Fibroblast of pulmonary artery (primary cell): ENCODE data around the gene TOB1.
A peak's percentile ranks its signal among the peaks of the same experiment; 100 is the strongest.

Experiments
- DNase-seq: peaks from one replicate; pipeline ENCODE4 v3.0.0-alpha.2; 2010; ENCODE audit warnings: low read depth
- H3K4me3 ChIP-seq: replicated peaks from 2 replicates; pipeline ENCODE4 v1.5.1; 2011; ENCODE audit warnings: low read depth, mild to moderate bottlenecking, control low read depth, low read length, moderate library complexity
- CTCF ChIP-seq: IDR thresholded peaks from 2 replicates; pipeline ENCODE4 v1.5.1; 2011; ENCODE audit warnings: mild to moderate bottlenecking, control low read depth, low read length, inconsistent platforms; ENCODE audit errors: missing control alignments

TOB1 gene

GRCh38 chr17:50893183-50893993 lies 27.2 kb upstream of the TOB1 start:
- no peak overlapping the region for H3K4me3 ChIP-seq
- DNase-seq = peak; percentile 41
- no peak for TF ChIP-seq CTCF

GRCh38 chr17:50892101-50892776 lies 26.1 kb upstream of the TOB1 start:
- no peak for DNase-seq
- TF ChIP-seq CTCF = no peak
- H3K4me3 ChIP-seq = no peak overlapping the region

GRCh38 chr17:50891577-50891989 lies 25.4 kb upstream of the TOB1 start:
- DNase-seq = no peak
- H3K4me3 ChIP-seq = no peak overlapping the region
- no peak for TF ChIP-seq CTCF

- no peak overlapping the region for H3K4me3 ChIP-seq
- no peak for DNase-seq
- no peak for TF ChIP-seq CTCF
Observed at GRCh38 chr17:50890675-50891516, 24.7 kb upstream of the TOB1 start.

- no peak for TF ChIP-seq CTCF
- no peak for DNase-seq
- no peak overlapping the region for H3K4me3 ChIP-seq
Observed at GRCh38 chr17:50889528-50890118, 23.5 kb upstream of the TOB1 start.

GRCh38 chr17:50887705-50888245 lies 21.6 kb upstream of the TOB1 start:
- no peak for TF ChIP-seq CTCF
- no peak overlapping the region for H3K4me3 ChIP-seq
- DNase-seq = no peak
